LNCaP clone FGC (cell line): ENCODE data around the gene CDC5L.

ENCODE experiments used
- DNase-seq: peaks from one replicate; pipeline ENCODE4 v3.0.0-alpha.2; 2011; ENCODE audit warnings: low read depth
- H3K4me3 ChIP-seq: 2 replicates; pipeline ENCODE4 v1.5.1; 2011; ENCODE audit warnings: mild to moderate bottlenecking, low read depth, low read length, control low read depth
- CTCF ChIP-seq: IDR thresholded peaks from 2 replicates; pipeline ENCODE4 v1.5.1; 2012; ENCODE audit warnings: mild to moderate bottlenecking; ENCODE audit not compliant: control insufficient read depth, insufficient read depth; ENCODE audit errors: extremely low read depth

CDC5L gene

GRCh38 chr6:44388887-44389286 lies 1.4 kb downstream of the CDC5L start:
- no peak for DNase-seq
- H3K4me3 ChIP-seq: peak overlapping the region; percentile 85
- no peak for TF ChIP-seq CTCF

GRCh38 chr6:44390158-44390683 lies 2.7 kb downstream of the CDC5L start:
- no peak for TF ChIP-seq CTCF
- H3K4me3 ChIP-seq: no peak overlapping the region

GRCh38 chr6:44395501-44395900 lies 8.0 kb downstream of the CDC5L start:
- DNase-seq: no peak
- no peak overlapping the region for H3K4me3 ChIP-seq
- no peak for TF ChIP-seq CTCF

More at GRCh38 chr6:44390158-44390683, 2.7 kb downstream of the CDC5L start:
- DNase-seq: no peak

GRCh38 chr6:44396968-44397367 lies 9.5 kb downstream of the CDC5L start:
- TF ChIP-seq CTCF: no peak
- no peak for DNase-seq
- no peak overlapping the region for H3K4me3 ChIP-seq

GRCh38 chr6:44397424-44398164 lies 10.1 kb downstream of the CDC5L start:
- no peak for TF ChIP-seq CTCF
- no peak for DNase-seq

GRCh38 chr6:44399991-44400390 lies 12.5 kb downstream of the CDC5L start:
- no peak for TF ChIP-seq CTCF
- no peak overlapping the region for H3K4me3 ChIP-seq
- DNase-seq: no peak

More at GRCh38 chr6:44397424-44398164, 10.1 kb downstream of the CDC5L start:
- no peak overlapping the region for H3K4me3 ChIP-seq

- H3K4me3 ChIP-seq: no peak overlapping the region
- DNase-seq: no peak
- TF ChIP-seq CTCF: no peak
Measured at GRCh38 chr6:44400572-44400971, 13.1 kb downstream of the CDC5L start.
